Nephron (organoid): Measurements from ENCODE around the gene RBM15.

ENCODE experiments used
- H3K27ac Mint-ChIP-seq, 3 experiments: 2 replicates each; pipeline ENCODE4 v1.8.0; 2020; ENCODE audit warnings: mixed read lengths in 3 of 3, mild to moderate bottlenecking in 2 of 3, moderate library complexity in 1 of 3
- H3K27me3 Mint-ChIP-seq: 2 replicates; pipeline ENCODE4 v1.8.0; 2021; ENCODE audit warnings: low read depth, mild to moderate bottlenecking, moderate library complexity, mixed read lengths
- H3K36me3 Mint-ChIP-seq: 2 replicates; pipeline ENCODE4 v1.8.0; 2020; ENCODE audit warnings: low read depth, mixed read lengths
- H3K4me1 Mint-ChIP-seq: 2 replicates; pipeline ENCODE4 v1.8.0; 2020; ENCODE audit warnings: mixed read lengths
- H3K4me3 Mint-ChIP-seq, 3 experiments: 2 replicates each; pipeline ENCODE4 v1.8.0; 2020; ENCODE audit warnings: mild to moderate bottlenecking in 3 of 3, mixed read lengths in 3 of 3, moderate library complexity in 2 of 3
- H3K9me3 Mint-ChIP-seq: 2 replicates; pipeline ENCODE4 v1.8.0; 2020; ENCODE audit warnings: mixed read lengths
- CTCF ChIP-seq, 3 experiments: fragments of 200-600 bp; sonication (generic); IDR thresholded peaks; one replicate each; pipeline ENCODE4 v1.5.0; 2021; ENCODE audit warnings: antibody characterized with exemption in 3 of 3; ENCODE audit not compliant: unreplicated experiment in 3 of 3

Gene RBM15

GRCh38 chr1:110341872-110342331 lies 2.7 kb downstream of the RBM15 start:
- no peak overlapping the region for H3K4me3 Mint-ChIP-seq

GRCh38 chr1:110343249-110343648 lies 4.1 kb downstream of the RBM15 start:
- no peaks in the 10 kb centered on the region for H3K27me3 Mint-ChIP-seq
- peak overlapping the region; percentile 63 to 73 (median 70) for H3K4me3 Mint-ChIP-seq
- H3K9me3 Mint-ChIP-seq: no peaks in the 10 kb centered on the region
- TF ChIP-seq CTCF (IDR thresholded peaks at IDR 0.05; ENCODE audit: unreplicated experiment in 3 of 3): no peak
- peaks cover 76% of the 10 kb centered on the region for H3K4me1 Mint-ChIP-seq
- H3K27ac Mint-ChIP-seq: no peak overlapping the region
- H3K36me3 Mint-ChIP-seq: peaks cover 64% of the 10 kb centered on the region

More at GRCh38 chr1:110341872-110342331, 2.7 kb downstream of the RBM15 start:
- TF ChIP-seq CTCF (IDR thresholded peaks at IDR 0.05; ENCODE audit: unreplicated experiment in 3 of 3): no peak
- Mint-ChIP-seq H3K4me1 (peaks cover 64% of the 10 kb centered on the region), H3K27me3 (no peaks in the 10 kb centered on the region), H3K9me3 (no peaks in the 10 kb centered on the region), H3K27ac (no peak overlapping the region), H3K36me3 (peaks cover 57% of the 10 kb centered on the region)

GRCh38 chr1:110344152-110344551 lies 5.0 kb downstream of the RBM15 start:
- Mint-ChIP-seq H3K36me3 (peaks cover 67% of the 10 kb centered on the region), H3K4me3 (peak overlapping the region; percentile 63 to 70 (median 66)), H3K27ac (no peak overlapping the region), H3K9me3 (no peaks in the 10 kb centered on the region), H3K4me1 (peaks cover 85% of the 10 kb centered on the region), H3K27me3 (no peaks in the 10 kb centered on the region)
- no peak for TF ChIP-seq CTCF (IDR thresholded peaks at IDR 0.05; ENCODE audit: unreplicated experiment in 3 of 3)

- H3K27ac Mint-ChIP-seq: peak overlapping the region in 1 of 3 experiments; percentile 68
Measured at GRCh38 chr1:110345480-110345879, 6.3 kb downstream of the RBM15 start.

GRCh38 chr1:110346690-110347089 lies 7.5 kb downstream of the RBM15 start:
- TF ChIP-seq CTCF (IDR thresholded peaks at IDR 0.05; ENCODE audit: unreplicated experiment in 3 of 3): no peak
- Mint-ChIP-seq H3K27me3 (no peaks in the 10 kb centered on the region), H3K27ac (peak overlapping the region in 2 of 3 experiments; percentile 42 to 78), H3K4me3 (peak overlapping the region in 1 of 3 experiments; percentile 9), H3K4me1 (peaks cover 78% of the 10 kb centered on the region), H3K9me3 (no peaks in the 10 kb centered on the region), H3K36me3 (peaks cover 58% of the 10 kb centered on the region)

More at GRCh38 chr1:110345480-110345879, 6.3 kb downstream of the RBM15 start:
- Mint-ChIP-seq H3K4me3 (peak overlapping the region in 2 of 3 experiments; percentile 5 to 26), H3K9me3 (no peaks in the 10 kb centered on the region), H3K36me3 (peaks cover 65% of the 10 kb centered on the region), H3K27me3 (no peaks in the 10 kb centered on the region), H3K4me1 (peaks cover 86% of the 10 kb centered on the region)
- TF ChIP-seq CTCF (IDR thresholded peaks at IDR 0.05; ENCODE audit: unreplicated experiment in 3 of 3): no peak

GRCh38 chr1:110347182-110347893 lies 8.2 kb downstream of the RBM15 start:
- Mint-ChIP-seq H3K36me3 (peaks cover 54% of the 10 kb centered on the region), H3K27ac (peak overlapping the region; percentile 16 to 78 (median 42)), H3K9me3 (no peaks in the 10 kb centered on the region), H3K4me3 (peak overlapping the region in 1 of 3 experiments; percentile 68), H3K27me3 (no peaks in the 10 kb centered on the region), H3K4me1 (peaks cover 72% of the 10 kb centered on the region)
- TF ChIP-seq CTCF (IDR thresholded peaks at IDR 0.05; ENCODE audit: unreplicated experiment in 3 of 3): no peak
